IMR-90 (cell line): ENCODE results near the gene ARSB. TPM values are rescaled to one million over a fixed set of nuclear protein-coding genes. Genes with fewer than 3 reads are reported as not detected.

Experiments used
- CHD1 ChIP-seq: IDR thresholded peaks from 2 replicates; pipeline ENCODE4 v1.6.1; 2012; ENCODE audit warnings: low read depth, low read length, improper control_type of control experiment
- polyA plus RNA-seq, 3 experiments: library from polyadenylated mRNA; depleted of rRNA; stranded (reverse); fragments of >200 nt; gene quantifications; 2 replicates each; pipeline ENCODE4 v1.2.3, GENCODE V29; 2012; ENCODE audit warnings: low replicate concordance in 1 of 3
- total RNA-seq: library from RNA; depleted of rRNA; stranded (reverse); fragments of >200 nt; gene quantifications from 2 replicates; pipeline ENCODE4 v1.2.3, GENCODE V29; 2012
- TF ChIP-seq, protein P1 (sequence below): conservative IDR thresholded peaks from 2 replicates; pipeline ENCODE4 v1.5.1; 2012; ENCODE audit warnings: mild to moderate bottlenecking, low read depth, low read length, improper control_type of control experiment

The ARSB gene
- total and polyA plus RNA-seq, 2 of the 4 experiments (the other 2 are of a cell fraction) = 16.0 to 16.3 TPM

DNA sequence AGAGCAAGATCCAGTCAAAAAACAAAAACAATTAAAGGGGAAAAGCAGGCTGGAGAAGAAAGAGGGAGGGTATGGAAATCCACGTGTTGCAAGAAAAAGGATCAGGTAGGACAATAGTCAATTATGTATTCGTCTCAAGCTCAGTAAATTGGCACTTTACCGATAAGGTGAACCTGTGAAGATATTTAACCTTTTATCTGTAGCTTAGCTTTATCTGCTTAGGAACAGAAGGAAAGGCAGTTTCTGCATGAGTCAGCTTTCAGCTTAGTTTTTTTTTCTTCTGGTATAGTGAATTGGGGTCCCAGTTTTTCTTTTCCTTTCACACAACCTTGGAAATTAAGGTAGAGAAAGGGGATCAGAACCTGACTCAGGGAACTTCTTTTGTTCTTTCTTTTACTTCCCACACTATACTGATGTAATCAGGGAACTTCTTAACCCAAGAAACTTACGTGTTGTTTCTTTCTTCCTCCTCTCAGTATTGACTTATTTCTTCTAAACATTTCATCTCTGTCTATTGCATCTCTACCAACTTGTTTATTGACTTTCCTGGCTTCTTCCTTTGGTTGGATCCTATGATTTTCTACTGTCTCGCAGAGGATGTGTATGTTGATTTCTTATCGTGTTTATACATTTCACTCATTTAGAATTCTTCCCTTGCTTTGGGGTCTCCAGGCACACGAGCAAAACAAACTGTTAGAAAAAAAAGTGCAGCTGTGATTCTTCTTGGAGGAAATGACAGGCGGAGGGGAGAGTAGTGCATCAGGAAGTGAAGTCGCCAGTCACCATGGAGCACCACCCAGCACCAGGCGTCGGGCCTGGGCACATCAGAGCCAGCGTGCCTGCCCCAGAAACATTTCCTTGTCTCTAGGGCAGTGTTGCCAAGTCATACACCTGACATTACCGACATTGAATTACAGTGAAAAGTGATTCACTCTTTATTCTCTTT is 213.6 kb downstream of the ARSB start (continued):
- TF ChIP-seq, protein P1, sequence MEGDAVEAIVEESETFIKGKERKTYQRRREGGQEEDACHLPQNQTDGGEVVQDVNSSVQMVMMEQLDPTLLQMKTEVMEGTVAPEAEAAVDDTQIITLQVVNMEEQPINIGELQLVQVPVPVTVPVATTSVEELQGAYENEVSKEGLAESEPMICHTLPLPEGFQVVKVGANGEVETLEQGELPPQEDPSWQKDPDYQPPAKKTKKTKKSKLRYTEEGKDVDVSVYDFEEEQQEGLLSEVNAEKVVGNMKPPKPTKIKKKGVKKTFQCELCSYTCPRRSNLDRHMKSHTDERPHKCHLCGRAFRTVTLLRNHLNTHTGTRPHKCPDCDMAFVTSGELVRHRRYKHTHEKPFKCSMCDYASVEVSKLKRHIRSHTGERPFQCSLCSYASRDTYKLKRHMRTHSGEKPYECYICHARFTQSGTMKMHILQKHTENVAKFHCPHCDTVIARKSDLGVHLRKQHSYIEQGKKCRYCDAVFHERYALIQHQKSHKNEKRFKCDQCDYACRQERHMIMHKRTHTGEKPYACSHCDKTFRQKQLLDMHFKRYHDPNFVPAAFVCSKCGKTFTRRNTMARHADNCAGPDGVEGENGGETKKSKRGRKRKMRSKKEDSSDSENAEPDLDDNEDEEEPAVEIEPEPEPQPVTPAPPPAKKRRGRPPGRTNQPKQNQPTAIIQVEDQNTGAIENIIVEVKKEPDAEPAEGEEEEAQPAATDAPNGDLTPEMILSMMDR = no peak
- no peak for TF ChIP-seq CHD1
